Measurements from ENCODE around the gene BLCAP.
"Not testable (repeated sequence)": the region's sequence is repeated elsewhere in the genome, so short reads cannot be mapped to it uniquely, and the experiment has no call there.

BLCAP gene

DNA sequence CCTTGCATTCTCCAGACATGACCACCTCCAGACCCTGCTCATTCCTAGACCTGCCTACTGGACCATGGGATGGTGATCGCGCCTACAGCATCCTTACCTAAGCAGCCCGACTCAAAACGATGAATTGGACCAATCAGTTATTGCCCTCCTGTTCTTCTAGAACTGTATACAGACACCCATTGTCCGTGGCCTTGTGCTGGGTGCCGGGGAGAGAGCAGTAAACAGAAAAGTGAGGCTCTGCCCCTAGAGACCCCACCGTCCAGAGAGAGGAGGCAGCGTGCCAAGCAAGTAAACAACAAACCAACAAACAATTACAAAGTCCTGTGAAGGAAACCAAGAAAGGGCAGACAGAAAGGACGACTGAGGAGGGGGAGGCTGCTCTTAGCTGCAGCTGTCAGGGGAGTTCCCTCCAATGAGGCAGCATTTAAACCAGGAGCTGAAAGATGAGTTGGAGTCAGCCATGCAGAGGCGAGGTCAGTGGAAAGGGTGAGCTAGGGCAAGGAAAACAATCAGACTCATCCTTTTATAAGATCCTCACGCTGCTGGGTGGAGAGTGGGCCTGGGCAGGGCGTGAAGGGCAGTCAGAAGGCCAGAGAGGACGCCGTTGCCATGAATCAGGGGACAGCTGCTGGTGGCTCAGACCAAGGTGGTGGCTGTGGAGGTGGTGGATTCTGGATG lies 37.6 kb upstream of the BLCAP start:
- Histone ChIP-seq H3K4me1 (ENCODE audit: control insufficient read depth, insufficient read depth, low read length) (peaks cover 9% of the 10 kb centered on the region), H3K36me3 (ENCODE audit: control insufficient read depth, insufficient read depth, low read length) (no peaks in the 10 kb centered on the region), H3K27me3 (ENCODE audit: control insufficient read depth, insufficient read depth, low read length) (peaks cover 28% of the 10 kb centered on the region), H3K4me3 (ENCODE audit: low read length) (no peak overlapping the region), H3K9ac (ENCODE audit: low read length) (no peak overlapping the region), H3K9me3 (ENCODE audit: control insufficient read depth, low read length) (no peaks in the 10 kb centered on the region)

DNA sequence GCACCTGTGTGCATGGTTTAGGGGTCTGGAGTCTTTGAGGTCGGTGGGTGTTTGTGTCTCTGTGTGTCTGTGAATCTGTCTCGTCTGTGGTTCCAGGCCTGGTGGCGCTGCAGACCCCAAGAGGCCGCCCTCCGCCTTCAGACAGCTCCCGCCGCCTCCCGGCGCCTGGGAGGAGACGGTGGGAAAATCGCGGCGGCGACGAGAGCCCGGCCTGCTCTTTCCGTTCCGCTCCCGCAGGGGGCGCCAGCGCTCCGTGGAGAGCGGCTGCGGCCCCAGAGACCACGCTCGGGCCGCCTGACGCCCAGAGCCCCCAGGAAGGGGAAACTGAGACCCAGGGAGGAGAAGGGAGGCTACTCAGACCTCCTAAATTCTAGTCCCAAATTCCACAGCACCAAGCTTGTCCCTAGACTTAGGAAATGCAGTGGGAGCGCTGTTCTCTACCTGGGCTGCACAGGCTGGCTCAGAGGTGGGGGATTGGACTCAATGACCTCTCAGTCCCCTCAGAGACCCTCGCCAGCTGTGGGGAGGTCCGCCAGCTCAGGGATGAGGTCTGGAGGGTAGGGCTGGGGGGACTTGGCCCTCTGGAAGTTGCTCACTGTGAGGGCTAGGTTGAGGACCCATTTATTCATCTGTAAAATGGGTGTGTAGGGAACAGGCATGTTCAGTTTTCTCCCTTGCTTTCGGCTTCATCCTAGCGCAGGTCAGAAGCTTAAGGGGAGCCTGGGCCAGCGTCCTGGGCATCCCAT lies 36.9 kb upstream of the BLCAP start:
- Histone ChIP-seq H3K4me3 (ENCODE audit: low read length) (no peak overlapping the region), H3K9ac (ENCODE audit: low read length) (peak overlapping the region; percentile 9), H3K27me3 (ENCODE audit: control insufficient read depth, insufficient read depth, low read length) (peaks cover 28% of the 10 kb centered on the region), H3K4me1 (ENCODE audit: control insufficient read depth, insufficient read depth, low read length) (peaks cover 9% of the 10 kb centered on the region), H3K36me3 (ENCODE audit: control insufficient read depth, insufficient read depth, low read length) (no peaks in the 10 kb centered on the region), H3K9me3 (ENCODE audit: control insufficient read depth, low read length) (no peaks in the 10 kb centered on the region)

DNA sequence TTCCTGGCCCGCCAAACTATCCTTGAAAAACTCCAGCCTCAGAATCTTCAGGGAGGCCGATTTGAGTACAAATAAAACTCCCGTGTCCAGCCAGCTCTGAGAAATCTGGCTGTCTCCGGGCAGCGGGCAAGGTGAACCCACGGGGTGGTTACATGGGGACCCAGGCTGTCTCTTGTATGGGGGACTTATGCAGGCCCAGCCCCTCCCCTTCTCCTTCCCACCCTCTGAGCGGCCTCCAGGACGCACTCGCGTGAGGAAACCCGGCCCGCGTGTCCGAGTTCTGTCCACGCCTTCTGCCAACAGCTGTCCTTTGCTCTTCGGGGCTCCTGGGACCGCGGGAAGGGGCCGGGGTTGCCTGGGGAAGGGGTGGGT lies 36.3 kb upstream of the BLCAP start:
- Histone ChIP-seq H3K9ac (ENCODE audit: low read length) (peak overlapping the region; percentile 9), H3K27me3 (ENCODE audit: control insufficient read depth, insufficient read depth, low read length) (peaks cover 28% of the 10 kb centered on the region), H3K9me3 (ENCODE audit: control insufficient read depth, low read length) (no peaks in the 10 kb centered on the region), H3K36me3 (ENCODE audit: control insufficient read depth, insufficient read depth, low read length) (no peaks in the 10 kb centered on the region), H3K4me1 (ENCODE audit: control insufficient read depth, insufficient read depth, low read length) (peaks cover 9% of the 10 kb centered on the region), H3K4me3 (ENCODE audit: low read length) (no peak overlapping the region)

DNA sequence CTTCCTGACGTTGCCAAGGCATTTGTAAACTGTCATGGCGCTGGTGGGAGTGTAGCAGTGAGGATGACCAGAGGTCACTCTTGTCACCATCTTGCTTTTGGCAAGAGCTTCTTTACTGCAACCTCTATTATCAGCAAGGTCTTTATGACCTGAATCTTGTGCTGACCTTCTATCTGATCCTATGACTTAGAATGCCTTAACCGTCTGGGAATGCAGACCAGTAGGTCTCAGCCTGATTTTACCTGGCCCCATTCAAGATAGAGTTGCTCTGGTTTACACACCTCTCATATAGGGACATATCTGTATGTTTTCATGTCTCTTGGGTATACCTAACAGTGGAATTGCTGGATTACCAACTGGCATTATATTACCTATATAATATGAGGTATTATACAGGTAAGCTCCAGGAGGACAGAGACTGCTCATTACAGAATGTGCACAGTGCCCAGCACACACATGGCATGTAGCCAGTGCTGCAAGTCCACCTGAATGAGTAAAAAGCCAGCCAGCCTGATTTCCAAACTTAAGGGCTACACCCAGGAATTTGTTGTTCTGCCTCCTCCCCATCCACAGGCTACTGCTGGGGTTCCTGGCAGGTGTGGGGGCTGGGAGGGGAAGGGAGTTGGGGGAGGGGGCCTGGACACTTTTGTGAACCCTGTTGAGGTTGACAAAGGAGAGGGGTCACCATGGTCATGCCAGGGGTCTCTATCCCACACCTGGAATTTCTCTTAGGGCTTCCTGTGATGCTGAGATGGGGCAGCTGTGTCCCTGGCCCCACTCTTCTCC lies 35.2 kb upstream of the BLCAP start:
- H3K36me3 ChIP-seq (ENCODE audit: control insufficient read depth, insufficient read depth, low read length): no peaks in the 10 kb centered on the region
- H3K4me3 ChIP-seq (ENCODE audit: low read length): no peak overlapping the region
- peaks cover 28% of the 10 kb centered on the region for H3K27me3 ChIP-seq (ENCODE audit: control insufficient read depth, insufficient read depth, low read length)
- H3K9ac ChIP-seq (ENCODE audit: low read length): no peak overlapping the region
- no peaks in the 10 kb centered on the region for H3K9me3 ChIP-seq (ENCODE audit: control insufficient read depth, low read length)
- peaks cover 9% of the 10 kb centered on the region for H3K4me1 ChIP-seq (ENCODE audit: control insufficient read depth, insufficient read depth, low read length)

DNA sequence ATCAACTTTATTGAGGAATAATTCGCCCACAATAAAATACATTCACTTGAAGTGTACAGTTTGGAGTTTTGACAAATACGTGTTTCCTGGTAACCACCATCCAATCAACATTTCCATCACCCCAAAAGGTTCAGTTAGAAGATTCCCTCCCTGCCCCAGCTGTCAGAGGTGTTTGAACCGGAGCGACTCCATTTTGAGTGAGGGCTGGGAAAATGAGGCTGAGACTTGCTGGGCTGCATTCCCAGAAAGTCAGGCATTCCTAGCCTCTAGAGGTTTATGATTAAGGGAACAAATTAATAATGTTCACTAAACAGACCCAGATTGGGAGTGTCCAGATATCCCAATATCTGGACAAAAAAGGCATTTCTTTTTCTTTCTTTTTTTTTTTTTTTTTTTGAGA lies 33.0 kb upstream of the BLCAP start:
- Histone ChIP-seq H3K36me3 (ENCODE audit: control insufficient read depth, insufficient read depth, low read length) (no peaks in the 10 kb centered on the region), H3K9me3 (ENCODE audit: control insufficient read depth, low read length) (no peaks in the 10 kb centered on the region), H3K4me3 (ENCODE audit: low read length) (no peak overlapping the region), H3K27me3 (ENCODE audit: control insufficient read depth, insufficient read depth, low read length) (peaks cover 28% of the 10 kb centered on the region), H3K9ac (ENCODE audit: low read length) (no peak overlapping the region), H3K4me1 (ENCODE audit: control insufficient read depth, insufficient read depth, low read length) (peaks cover 6% of the 10 kb centered on the region)

DNA sequence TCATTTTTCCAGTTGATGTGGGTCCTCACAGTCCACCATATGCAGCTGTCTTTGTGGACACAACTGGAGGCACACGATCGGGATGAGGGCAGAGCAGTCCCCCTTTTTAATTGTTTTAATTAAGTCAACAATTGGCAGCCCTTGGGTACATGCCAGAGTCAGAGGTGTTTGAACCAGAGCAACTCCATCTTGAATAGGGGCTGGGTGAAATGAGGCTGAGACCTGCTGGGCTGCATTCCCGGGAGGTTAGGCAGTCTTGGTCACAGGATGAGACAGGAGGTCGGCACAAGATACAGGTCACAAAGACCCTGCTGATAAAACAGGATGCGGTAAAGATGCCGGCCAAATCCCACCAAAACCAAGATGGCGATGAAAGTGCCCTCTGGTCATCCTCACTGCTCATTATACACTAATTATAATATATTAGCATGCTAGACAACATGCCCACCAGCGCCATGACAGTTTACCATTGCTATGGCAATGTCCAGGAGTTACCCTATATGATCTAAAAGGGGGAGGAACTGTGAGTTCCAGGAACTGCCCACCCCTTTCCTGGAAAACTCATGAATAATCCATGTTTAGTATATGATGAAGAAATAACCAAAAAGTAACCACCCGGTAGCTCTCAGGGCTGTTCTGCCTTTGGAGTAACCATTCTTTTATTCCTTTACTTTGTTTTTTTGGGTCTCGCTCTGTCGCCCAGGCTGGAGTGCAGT lies 31.8 kb upstream of the BLCAP start:
- Histone ChIP-seq H3K36me3 (ENCODE audit: control insufficient read depth, insufficient read depth, low read length) (no peaks in the 10 kb centered on the region), H3K4me3 (ENCODE audit: low read length) (no peak overlapping the region), H3K9me3 (ENCODE audit: control insufficient read depth, low read length) (no peaks in the 10 kb centered on the region), H3K9ac (ENCODE audit: low read length) (no peak overlapping the region), H3K27me3 (ENCODE audit: control insufficient read depth, insufficient read depth, low read length) (peaks cover 17% of the 10 kb centered on the region), H3K4me1 (ENCODE audit: control insufficient read depth, insufficient read depth, low read length) (peaks cover 5% of the 10 kb centered on the region)

DNA sequence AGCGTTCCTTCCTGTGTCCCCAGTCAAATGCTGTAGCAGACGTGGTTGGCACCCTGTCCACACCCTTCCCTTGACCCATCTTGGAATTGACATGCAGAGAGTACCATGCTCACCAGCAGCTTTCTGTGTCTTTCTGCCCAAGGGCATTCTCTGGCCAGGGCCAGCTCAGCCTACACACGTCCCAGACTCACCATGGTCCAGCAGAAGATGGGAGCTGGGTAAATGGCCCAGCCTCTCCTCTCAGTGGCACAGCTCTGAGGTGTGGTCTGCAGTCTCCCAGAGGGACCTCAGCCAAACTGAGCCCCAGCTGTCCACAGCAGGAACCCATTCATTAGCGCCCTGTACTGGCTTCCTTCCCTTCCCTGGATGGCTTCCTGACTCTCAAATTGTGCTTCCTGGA lies 31.1 kb upstream of the BLCAP start:
- Histone ChIP-seq H3K4me3 (ENCODE audit: low read length) (no peak overlapping the region), H3K9me3 (ENCODE audit: control insufficient read depth, low read length) (no peaks in the 10 kb centered on the region), H3K36me3 (ENCODE audit: control insufficient read depth, insufficient read depth, low read length) (no peaks in the 10 kb centered on the region), H3K4me1 (ENCODE audit: control insufficient read depth, insufficient read depth, low read length) (no peaks in the 10 kb centered on the region), H3K27me3 (ENCODE audit: control insufficient read depth, insufficient read depth, low read length) (peaks cover 10% of the 10 kb centered on the region), H3K9ac (ENCODE audit: low read length) (no peak overlapping the region)

DNA sequence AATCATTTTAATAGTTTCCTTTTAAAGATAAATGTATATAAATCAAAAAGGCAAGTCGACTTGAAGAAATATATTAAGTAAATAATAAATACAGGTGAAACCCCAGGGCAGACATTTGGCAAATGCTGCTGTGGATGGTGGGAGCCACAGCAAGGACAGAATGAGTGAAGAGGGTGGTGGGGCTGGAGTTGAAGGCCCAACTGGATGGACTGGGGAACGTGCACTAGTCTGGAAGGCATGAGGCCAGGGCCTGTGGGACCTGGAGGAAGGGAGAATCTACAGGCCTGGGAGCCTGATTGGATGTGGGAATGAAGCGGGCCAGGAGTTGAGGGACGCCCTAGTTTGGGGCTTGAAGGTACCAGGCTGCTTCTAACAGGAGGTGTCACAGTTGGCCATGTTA lies 30.6 kb upstream of the BLCAP start:
- H3K4me3 ChIP-seq (ENCODE audit: low read length): no peak overlapping the region
- H3K4me1 ChIP-seq (ENCODE audit: control insufficient read depth, insufficient read depth, low read length): no peaks in the 10 kb centered on the region
- no peak overlapping the region for H3K9ac ChIP-seq (ENCODE audit: low read length)
- H3K27me3 ChIP-seq (ENCODE audit: control insufficient read depth, insufficient read depth, low read length): peaks cover 6% of the 10 kb centered on the region
- no peaks in the 10 kb centered on the region for H3K36me3 ChIP-seq (ENCODE audit: control insufficient read depth, insufficient read depth, low read length)
- H3K9me3 ChIP-seq (ENCODE audit: control insufficient read depth, low read length): no peaks in the 10 kb centered on the region

DNA sequence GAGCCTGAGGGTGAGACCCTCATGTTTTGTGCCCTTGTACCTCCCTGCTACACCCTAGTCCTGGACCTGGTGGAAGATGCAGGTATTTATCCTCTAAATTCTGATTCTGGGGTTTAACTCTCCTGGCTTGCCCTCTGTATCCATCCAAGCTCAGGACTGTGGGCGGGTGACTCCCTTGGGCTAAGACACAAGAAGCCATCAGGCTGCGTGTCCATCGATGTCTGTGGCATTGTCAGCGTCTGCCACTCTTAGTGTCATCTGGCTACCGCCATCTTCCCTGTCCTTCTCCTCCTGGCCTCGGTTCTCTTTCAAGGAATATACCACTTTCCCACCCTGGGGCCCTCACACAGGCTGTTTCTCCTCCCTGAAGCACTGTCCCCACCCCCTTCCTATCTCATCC lies 28.9 kb upstream of the BLCAP start:
- H3K9me3 ChIP-seq (ENCODE audit: control insufficient read depth, low read length): no peaks in the 10 kb centered on the region
- H3K4me3 ChIP-seq (ENCODE audit: low read length): no peak overlapping the region
- H3K4me1 ChIP-seq (ENCODE audit: control insufficient read depth, insufficient read depth, low read length): no peaks in the 10 kb centered on the region
- peaks cover 6% of the 10 kb centered on the region for H3K27me3 ChIP-seq (ENCODE audit: control insufficient read depth, insufficient read depth, low read length)
- no peak overlapping the region for H3K9ac ChIP-seq (ENCODE audit: low read length)
- H3K36me3 ChIP-seq (ENCODE audit: control insufficient read depth, insufficient read depth, low read length): no peaks in the 10 kb centered on the region

DNA sequence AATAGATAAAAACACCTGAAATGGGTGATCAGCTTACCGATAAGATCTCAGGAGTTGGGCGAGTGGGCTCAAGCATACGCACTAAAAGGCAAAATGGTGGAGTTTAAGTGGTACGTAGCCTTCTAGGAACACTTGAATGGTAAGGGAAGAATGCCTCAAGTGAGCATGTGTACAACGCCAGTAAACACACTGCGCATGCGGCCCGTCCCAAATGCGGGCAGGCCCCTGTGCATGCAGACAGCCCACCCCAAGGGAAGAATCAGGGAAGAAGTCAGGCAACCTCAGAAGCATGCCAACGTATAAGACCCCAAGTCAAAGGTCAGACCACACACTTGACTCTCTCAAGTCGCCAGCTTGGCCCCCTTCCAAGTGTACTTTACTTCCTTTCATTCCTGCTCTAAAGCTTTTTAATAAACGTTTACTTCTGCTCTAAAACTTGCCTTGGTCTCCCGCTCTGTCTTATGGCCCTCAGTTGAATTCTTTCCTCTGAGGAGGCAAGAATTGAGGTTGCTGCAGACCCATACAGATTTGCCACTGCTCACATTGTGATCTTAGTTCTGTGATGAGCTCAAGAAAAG lies 27.1 kb upstream of the BLCAP start:
- not testable (repeated sequence) for H3K36me3 ChIP-seq (ENCODE audit: control insufficient read depth, insufficient read depth, low read length); H3K4me3 ChIP-seq (ENCODE audit: low read length); H3K9me3 ChIP-seq (ENCODE audit: control insufficient read depth, low read length); H3K27me3 ChIP-seq (ENCODE audit: control insufficient read depth, insufficient read depth, low read length); H3K4me1 ChIP-seq (ENCODE audit: control insufficient read depth, insufficient read depth, low read length); H3K9ac ChIP-seq (ENCODE audit: low read length)

DNA sequence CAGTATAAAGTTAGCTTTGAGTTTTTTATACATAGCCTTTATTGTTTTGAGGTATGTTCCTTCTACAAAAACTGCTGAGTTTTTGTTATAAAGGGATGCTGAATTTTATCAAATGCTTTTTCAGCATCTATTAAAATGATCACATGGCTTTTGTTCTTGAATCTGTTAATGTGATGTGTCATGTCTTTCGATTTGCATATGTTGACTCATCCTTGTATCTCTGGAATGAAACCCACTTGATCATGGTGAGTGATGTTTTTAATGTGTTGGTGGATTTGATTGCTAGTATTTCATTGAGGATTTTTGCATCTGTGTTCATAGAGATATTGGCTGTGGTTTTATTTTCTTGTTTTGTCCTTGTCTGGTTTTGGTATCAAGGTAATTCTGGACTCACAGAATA lies 24.7 kb upstream of the BLCAP start:
- Histone ChIP-seq H3K4me1 (ENCODE audit: control insufficient read depth, insufficient read depth, low read length) (no peaks in the 10 kb centered on the region), H3K36me3 (ENCODE audit: control insufficient read depth, insufficient read depth, low read length) (no peaks in the 10 kb centered on the region), H3K9me3 (ENCODE audit: control insufficient read depth, low read length) (no peaks in the 10 kb centered on the region), H3K4me3 (ENCODE audit: low read length) (no peak overlapping the region), H3K9ac (ENCODE audit: low read length) (no peak overlapping the region), H3K27me3 (ENCODE audit: control insufficient read depth, insufficient read depth, low read length) (peaks cover 5% of the 10 kb centered on the region)
